OCI-LY7 (cell line): ENCODE measurements around the gene SHTN1.

Source experiments
- CTCF ChIP-seq: fragments of 200-600 bp; sonication (generic); conservative IDR thresholded peaks from 2 replicates; pipeline ENCODE4 v1.5.1; 2014; ENCODE audit warnings: mild to moderate bottlenecking, antibody characterized with exemption, low read length, moderate library complexity, mixed read lengths
- EZH2phosphoT487 ChIP-seq: fragments of 200-600 bp; sonication (generic); IDR thresholded peaks from 2 replicates; pipeline ENCODE4 v1.6.1; 2018; ENCODE audit warnings: low read depth, borderline replicate concordance, mild to moderate bottlenecking, mixed run types, antibody characterized with exemption, low read length, moderate library complexity, mixed read lengths

GRCh38 chr10:117005527-117006055 is 604 bp upstream of the SHTN1 start:
- TF ChIP-seq CTCF (no peak), EZH2phosphoT487 (no peak)
